Epidermal melanocyte (primary cell): ENCODE data around the gene CABP5.
"Not testable (repeated sequence)": the region's sequence is repeated elsewhere in the genome, so short reads cannot be mapped to it uniquely, and the experiment has no call there.

Source experiments
- DNase-seq: peaks from one replicate; pipeline ENCODE4 v3.0.0; 2011; ENCODE audit warnings: low spot score; ENCODE audit not compliant: insufficient read length

The CABP5 gene

GRCh38 chr19:48043675-48044258 is at the start of gene CABP5:
TSS of gene CABP5 (minus strand) at chr19:48044079. CDS start at chr19:48043922, 157 bp downstream.
- no peak for DNase-seq

- DNase-seq: not testable (repeated sequence)
These were observed 47.3 kb upstream of the CABP5 start for GRCh38 chr19:48091111-48091718.

- DNase-seq: no peak
These were observed 46.5 kb upstream of the CABP5 start for GRCh38 chr19:48090281-48090802.

GRCh38 chr19:48088991-48089390 is 45.1 kb upstream of the CABP5 start:
- not testable (repeated sequence) for DNase-seq

- DNase-seq: no peak
These were observed 42.3 kb upstream of the CABP5 start for GRCh38 chr19:48085904-48086864.

GRCh38 chr19:48085076-48085475 is 41.2 kb upstream of the CABP5 start:
- DNase-seq: no peak

GRCh38 chr19:48081106-48081505 is 37.2 kb upstream of the CABP5 start:
- DNase-seq: no peak

- DNase-seq: not testable (repeated sequence)
These were observed 26.4 kb upstream of the CABP5 start for GRCh38 chr19:48070177-48070769.

- no peak for DNase-seq
These were observed 25.6 kb upstream of the CABP5 start for GRCh38 chr19:48069435-48069834.

GRCh38 chr19:48064509-48064908 is 20.6 kb upstream of the CABP5 start:
- no peak for DNase-seq

- no peak for DNase-seq
These were observed 17.8 kb upstream of the CABP5 start for GRCh38 chr19:48061401-48062344.

GRCh38 chr19:48060381-48060780 is 16.5 kb upstream of the CABP5 start:
- DNase-seq: no peak

- DNase-seq: no peak
These were observed 15.5 kb upstream of the CABP5 start for GRCh38 chr19:48059331-48059730.

GRCh38 chr19:48053856-48054255 is 10.0 kb upstream of the CABP5 start:
- no peak for DNase-seq

- DNase-seq: no peak
These were observed 9.2 kb upstream of the CABP5 start for GRCh38 chr19:48053076-48053475.

GRCh38 chr19:48051335-48052033 is 7.6 kb upstream of the CABP5 start:
- no peak for DNase-seq

GRCh38 chr19:48044561-48044960 is 682 bp upstream of the CABP5 start:
- DNase-seq: no peak

GRCh38 chr19:48041877-48042580 is 1.9 kb downstream of the CABP5 start:
- no peak for DNase-seq

- no peak for DNase-seq
These were observed 7.1 kb downstream of the CABP5 start for GRCh38 chr19:48036765-48037164.
